GM12872 (cell line): ENCODE measurements around the gene ADGRG6.

Experiments
- TF ChIP-seq, protein P1 (sequence below): IDR thresholded peaks from 3 replicates; pipeline ENCODE4 v1.5.1; 2011; ENCODE audit warnings: low read depth, mild to moderate bottlenecking, low read length, moderate library complexity; ENCODE audit not compliant: insufficient read depth

The ADGRG6 gene

DNA sequence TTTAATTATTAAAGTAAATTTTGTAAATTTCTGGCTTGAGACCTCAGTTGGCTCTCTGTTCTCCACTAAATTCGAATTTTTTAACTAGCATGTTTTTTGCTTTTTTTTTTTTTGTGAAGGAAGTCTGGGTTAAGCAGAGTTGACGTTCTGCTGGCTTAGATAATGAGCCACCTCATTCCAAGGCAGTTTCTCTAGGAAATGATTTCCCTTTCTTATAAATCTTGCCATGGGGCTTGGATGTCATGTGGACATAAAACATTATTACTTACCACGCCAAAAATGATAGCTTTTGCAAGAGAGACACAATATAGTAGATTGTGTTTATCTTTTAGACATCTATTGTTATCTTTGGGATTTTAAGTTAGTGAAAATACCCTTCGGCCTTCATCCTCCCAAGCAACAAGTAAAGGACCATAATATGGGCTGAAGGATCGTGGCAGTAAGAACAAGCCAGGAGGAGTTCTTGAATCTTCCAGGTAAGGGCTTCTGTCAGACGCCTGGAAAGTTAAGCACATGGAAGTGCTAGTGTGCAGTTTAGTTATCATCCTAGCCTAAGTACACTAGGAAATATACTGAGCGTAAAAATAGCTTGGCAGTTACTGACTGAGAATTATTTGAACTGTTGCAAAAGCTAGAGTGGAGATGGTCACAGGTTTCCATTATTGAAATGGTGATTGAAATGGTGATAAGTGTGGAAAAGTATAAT is 30.7 kb downstream of the ADGRG6 start:
- TF ChIP-seq, protein P1, sequence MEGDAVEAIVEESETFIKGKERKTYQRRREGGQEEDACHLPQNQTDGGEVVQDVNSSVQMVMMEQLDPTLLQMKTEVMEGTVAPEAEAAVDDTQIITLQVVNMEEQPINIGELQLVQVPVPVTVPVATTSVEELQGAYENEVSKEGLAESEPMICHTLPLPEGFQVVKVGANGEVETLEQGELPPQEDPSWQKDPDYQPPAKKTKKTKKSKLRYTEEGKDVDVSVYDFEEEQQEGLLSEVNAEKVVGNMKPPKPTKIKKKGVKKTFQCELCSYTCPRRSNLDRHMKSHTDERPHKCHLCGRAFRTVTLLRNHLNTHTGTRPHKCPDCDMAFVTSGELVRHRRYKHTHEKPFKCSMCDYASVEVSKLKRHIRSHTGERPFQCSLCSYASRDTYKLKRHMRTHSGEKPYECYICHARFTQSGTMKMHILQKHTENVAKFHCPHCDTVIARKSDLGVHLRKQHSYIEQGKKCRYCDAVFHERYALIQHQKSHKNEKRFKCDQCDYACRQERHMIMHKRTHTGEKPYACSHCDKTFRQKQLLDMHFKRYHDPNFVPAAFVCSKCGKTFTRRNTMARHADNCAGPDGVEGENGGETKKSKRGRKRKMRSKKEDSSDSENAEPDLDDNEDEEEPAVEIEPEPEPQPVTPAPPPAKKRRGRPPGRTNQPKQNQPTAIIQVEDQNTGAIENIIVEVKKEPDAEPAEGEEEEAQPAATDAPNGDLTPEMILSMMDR = no peak

DNA sequence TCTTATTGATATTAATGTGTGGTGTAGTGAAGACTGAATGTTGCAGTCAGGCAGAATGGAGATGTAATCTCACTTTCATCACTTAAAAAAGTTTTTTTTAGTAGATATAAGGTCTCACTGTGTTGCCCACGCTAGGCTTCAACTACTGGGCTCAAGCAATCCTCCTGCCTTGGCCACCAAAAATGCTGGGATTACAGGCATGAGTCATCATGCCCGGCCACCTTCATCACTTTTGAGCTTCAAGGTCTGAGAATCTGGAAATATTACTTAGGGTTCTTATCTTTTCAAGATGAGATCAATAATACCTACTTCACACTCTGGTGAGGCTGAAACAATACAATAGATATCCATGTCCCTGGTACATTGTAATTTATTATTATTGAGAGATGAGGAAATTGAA is 31.6 kb downstream of the ADGRG6 start:
- TF ChIP-seq, protein P1 = no peak

DNA sequence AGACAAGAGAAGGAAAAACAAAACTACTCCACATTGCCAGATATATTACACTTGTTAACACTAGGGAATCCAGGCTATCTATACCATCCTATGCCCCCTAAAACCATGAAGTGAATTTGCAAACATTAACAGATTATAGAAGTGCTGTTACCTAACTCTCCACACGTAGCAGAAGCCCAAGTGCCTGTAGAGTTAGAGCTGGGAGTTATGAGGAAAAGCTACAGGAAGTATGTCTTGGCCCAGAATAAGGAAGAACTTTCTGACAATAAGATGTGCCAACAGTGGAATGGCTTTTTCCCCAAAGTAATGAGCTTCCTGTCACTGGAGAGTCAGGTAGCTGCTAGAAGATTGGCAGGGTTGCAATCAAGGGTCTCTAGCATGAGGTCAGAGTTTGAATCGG is 32.5 kb downstream of the ADGRG6 start:
- TF ChIP-seq, protein P1 = no peak

DNA sequence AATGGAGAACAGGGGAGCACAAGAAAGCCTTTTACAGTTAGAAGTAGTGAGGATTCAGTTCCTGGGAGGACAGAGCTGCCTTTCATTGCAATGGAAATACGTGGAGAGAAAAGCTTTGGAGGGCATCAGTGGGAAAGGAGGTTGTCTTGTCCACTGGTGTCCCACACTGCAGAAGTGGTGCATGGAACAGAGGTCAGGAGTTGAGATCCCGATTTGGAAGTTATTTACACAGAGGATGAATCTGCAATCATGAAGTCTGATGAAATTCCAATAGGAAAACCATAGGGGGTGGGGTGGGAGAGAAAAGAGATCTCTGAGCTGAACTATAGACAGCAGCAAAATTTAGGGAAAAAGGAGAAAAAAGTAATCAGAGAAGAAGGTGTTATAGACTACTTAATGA is 33.6 kb downstream of the ADGRG6 start:
- TF ChIP-seq, protein P1 = no peak

DNA sequence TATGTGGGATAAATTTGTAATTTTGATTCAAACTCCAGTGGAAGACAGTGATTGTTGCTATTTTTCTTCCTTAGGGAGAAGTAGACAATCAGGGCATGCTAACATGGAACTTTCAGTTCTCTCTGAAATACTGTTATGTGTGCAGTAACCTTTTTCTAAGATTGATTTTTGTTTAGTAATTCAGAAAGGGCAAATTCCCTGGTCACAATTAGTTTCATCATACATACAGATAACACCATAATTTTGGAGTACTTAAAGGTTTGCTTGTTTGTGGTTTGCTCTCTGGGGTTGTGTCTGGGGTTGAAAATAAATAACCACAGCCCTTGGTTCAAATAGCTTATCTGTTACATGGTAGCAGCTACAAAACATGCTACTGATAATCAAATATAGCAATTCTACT is 34.4 kb downstream of the ADGRG6 start:
- TF ChIP-seq, protein P1 = no peak

DNA sequence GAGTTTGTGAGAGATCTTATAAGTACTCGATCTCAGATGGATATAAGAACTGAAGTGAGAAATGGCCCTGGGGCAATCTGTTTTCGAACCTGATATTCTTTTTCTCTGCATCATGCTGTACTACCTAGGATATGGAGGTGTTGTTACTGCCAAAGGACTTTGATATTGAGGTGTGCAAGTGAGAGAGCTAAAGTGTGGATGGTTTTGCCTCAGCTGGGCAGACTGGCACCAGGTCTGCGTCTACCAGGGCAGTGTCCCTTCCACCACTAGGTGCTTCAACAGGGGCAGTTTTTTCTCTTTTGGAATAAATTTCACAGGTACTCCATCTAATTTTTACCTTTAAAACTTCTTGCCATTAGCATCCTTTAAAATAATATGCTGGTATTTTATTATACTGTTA is 35.0 kb downstream of the ADGRG6 start:
- TF ChIP-seq, protein P1 = no peak

DNA sequence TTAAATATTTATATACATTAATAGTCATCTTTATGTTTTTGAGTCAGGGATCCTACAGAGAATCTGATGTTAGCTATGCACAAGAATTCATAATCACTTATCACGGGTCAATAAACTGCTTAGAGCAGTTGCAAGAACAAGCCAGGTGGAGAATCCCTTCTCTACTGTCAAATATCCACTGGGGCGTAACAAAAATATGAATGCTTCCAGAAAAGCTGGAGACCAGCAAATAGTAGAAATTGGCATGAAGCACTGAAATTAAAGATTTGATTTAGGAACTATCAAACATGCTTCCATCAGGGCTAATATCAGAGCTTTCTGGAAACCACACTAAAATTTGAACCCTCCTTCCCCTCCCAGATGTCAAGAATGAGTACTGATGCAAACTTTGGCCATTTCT is 37.3 kb downstream of the ADGRG6 start:
- TF ChIP-seq, protein P1 = no peak
